ENCODE measurements around the gene E2F7. TPM values are rescaled to one million over a fixed set of nuclear protein-coding genes. Genes with fewer than 3 reads are reported as not detected.

The E2F7 gene
- total and polyA plus RNA-seq, 2 donors (not counting 3 experiments of a cell fraction or from before 2014, with no cell fraction given): 4.7 to 19.8 TPM

DNA sequence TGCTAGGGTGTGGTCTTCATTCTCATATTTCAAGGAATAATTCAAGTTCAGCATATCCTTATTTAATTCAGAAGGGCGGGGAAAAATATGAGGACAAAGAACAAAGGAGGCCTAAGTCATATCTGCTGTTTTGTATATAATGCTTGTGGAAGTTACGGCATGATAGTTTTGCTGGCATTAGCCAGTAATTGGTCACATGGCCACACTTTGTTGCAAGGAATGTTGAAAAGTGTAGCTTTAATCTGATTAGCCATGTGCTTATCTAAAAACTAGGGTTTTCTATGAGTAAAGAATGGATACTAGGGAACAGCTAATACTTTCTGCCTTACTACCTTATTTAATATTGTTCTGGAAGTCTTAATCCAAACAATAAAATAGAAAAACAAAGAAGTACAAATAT is 34.4 kb upstream of the E2F7 start:
- no peaks in the 10 kb centered on the region for H3K79me2 ChIP-seq (ENCODE audit: control insufficient read depth, insufficient read depth, low read length)
- dilution Hi-C loops (cut with MboI; ENCODE audit: extremely low pct_ligation_motif_present, low sequenced_read_pairs) (no loop called here), intact Hi-C loops (cut with micrococcal nuclease) (no loop called here)
- FAIRE-seq (no peak), DNase-seq (ENCODE audit: low read depth, low spot score) (no peak)
- H3K27ac ChIP-seq (ENCODE audit: insufficient read depth, low read depth, low read length): no peak overlapping the region
- H2AFZ ChIP-seq (ENCODE audit: low read depth, low read length): no peak overlapping the region
- no peaks in the 10 kb centered on the region for H4K20me1 ChIP-seq (replicated peaks; ENCODE audit: control insufficient read depth, extremely low read depth, insufficient read depth, low read length)
- no peaks in the 10 kb centered on the region for H3K9me3 ChIP-seq (replicated peaks; ENCODE audit: control insufficient read depth, insufficient read depth, low read length)
- BruUV-seq (replicated peaks): no TSS peak
- no peaks in the 10 kb centered on the region for H3K9me1 ChIP-seq (replicated peaks; ENCODE audit: control insufficient read depth, extremely low read depth, insufficient read depth, low read length)
- ChIA-PET CTCF (no interaction called here), POLR2A (no interaction called here)
- no peak overlapping the region for H3K4me3 ChIP-seq (replicated peaks in 1 of 3; ENCODE audit: insufficient read depth in 1 of 3, low read depth in 1 of 3, low read length in 3 of 3)
- no peak overlapping the region for H3K4me2 ChIP-seq (ENCODE audit: insufficient read depth, low read length)
- H3K9ac ChIP-seq (replicated peaks; ENCODE audit: extremely low read depth, insufficient read depth, low read length): no peak overlapping the region
- TF ChIP-seq GATA2 (IDR thresholded peaks at IDR 0.05; ENCODE audit: insufficient read depth, insufficient read length, low read depth, low read length) (no peak), POLR2AphosphoS5 (IDR thresholded peaks at IDR 0.05; ENCODE audit: insufficient read depth, low read depth, low read length) (no peak), POLR2A (IDR thresholded peaks at IDR 0.05; ENCODE audit: low read depth, low read length) (no peak), FOS (IDR thresholded peaks at IDR 0.05; ENCODE audit: borderline replicate concordance, insufficient read depth, low read length) (no peak), MYC (IDR thresholded peaks at IDR 0.05; ENCODE audit: low read depth, low read length) (no peak), JUN (IDR thresholded peaks at IDR 0.05; ENCODE audit: borderline replicate concordance, insufficient read depth, insufficient read length, low read depth) (no peak), EZH2 (IDR thresholded peaks at IDR 0.05; ENCODE audit: borderline replicate concordance, low read depth, low read length, severe bottlenecking) (no peak)
- TF ChIP-seq, protein P1, sequence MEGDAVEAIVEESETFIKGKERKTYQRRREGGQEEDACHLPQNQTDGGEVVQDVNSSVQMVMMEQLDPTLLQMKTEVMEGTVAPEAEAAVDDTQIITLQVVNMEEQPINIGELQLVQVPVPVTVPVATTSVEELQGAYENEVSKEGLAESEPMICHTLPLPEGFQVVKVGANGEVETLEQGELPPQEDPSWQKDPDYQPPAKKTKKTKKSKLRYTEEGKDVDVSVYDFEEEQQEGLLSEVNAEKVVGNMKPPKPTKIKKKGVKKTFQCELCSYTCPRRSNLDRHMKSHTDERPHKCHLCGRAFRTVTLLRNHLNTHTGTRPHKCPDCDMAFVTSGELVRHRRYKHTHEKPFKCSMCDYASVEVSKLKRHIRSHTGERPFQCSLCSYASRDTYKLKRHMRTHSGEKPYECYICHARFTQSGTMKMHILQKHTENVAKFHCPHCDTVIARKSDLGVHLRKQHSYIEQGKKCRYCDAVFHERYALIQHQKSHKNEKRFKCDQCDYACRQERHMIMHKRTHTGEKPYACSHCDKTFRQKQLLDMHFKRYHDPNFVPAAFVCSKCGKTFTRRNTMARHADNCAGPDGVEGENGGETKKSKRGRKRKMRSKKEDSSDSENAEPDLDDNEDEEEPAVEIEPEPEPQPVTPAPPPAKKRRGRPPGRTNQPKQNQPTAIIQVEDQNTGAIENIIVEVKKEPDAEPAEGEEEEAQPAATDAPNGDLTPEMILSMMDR (IDR thresholded peaks at IDR 0.05; ENCODE audit: extremely low read depth in 1 of 2, insufficient read depth in 1 of 2, low read depth in 1 of 2, low read length in 2 of 2): no peak
- TF ChIP-seq, protein P2, sequence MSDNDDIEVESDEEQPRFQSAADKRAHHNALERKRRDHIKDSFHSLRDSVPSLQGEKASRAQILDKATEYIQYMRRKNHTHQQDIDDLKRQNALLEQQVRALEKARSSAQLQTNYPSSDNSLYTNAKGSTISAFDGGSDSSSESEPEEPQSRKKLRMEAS (IDR thresholded peaks at IDR 0.05; ENCODE audit: insufficient read depth, insufficient read length): no peak
- peaks cover 28% of the 10 kb centered on the region for H3K4me1 ChIP-seq (ENCODE audit: control insufficient read depth, extremely low read depth, insufficient read depth, low read length)
- H3K27me3 ChIP-seq (ENCODE audit: control insufficient read depth in 2 of 2, insufficient read depth in 2 of 2, low read length in 2 of 2): no peaks in the 10 kb centered on the region
- no peaks in the 10 kb centered on the region for H3K36me3 ChIP-seq (ENCODE audit: control insufficient read depth in 2 of 2, extremely low read depth in 1 of 2, insufficient read depth in 2 of 2, low read length in 2 of 2)
